C4-2B (cell line): ENCODE results near the gene MSI2.

Experiments used
- H3K27ac ChIP-seq: fragments of 450-650 bp; 2 replicates; pipeline ENCODE4 v1.5.1; 2017
- ZFX ChIP-seq: fragments of 450-650 bp; IDR thresholded peaks from 2 replicates; pipeline ENCODE4 v1.6.1; 2017
- TF ChIP-seq, protein P1 (sequence below): fragments of 450-650 bp; conservative IDR thresholded peaks from 2 replicates; pipeline ENCODE4 v1.5.1; 2017; ENCODE audit warnings: mild to moderate bottlenecking

MSI2 gene

DNA sequence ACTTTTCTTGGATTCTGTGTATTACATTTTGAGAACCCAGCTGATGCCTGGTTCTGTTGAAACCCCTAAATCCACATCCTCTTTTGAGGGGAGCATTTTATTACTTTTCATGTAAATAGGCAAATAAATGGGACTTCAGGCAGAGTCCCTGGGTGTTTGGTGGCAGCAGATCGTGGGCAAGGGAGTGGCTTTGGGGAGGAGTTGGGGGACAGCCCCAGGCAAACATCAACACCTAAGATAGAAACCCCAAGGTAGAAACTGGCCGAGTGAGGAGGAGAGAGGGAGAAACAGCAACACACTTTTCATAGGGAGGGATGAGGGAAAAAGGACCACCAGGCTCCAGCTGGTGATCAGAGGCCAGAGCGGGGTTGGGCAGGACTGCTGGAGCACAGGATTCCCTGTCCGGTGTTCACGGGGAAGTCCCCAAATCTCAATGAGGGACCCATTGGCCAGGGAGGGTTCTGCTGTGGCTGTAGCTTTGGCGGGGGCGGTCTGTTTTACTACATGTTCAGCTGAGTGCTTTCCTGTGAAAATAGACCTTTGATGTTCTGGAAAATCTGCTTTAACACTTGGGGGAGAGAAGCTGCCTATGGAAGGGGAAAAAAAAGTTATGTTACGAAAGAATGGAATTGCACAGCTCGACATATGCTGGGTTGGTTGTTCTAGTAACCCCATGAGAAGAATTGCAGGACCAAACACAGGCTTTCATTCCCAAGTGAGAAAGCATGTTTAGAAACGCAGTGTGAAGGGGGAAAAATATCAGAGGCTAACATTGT lies 46.6 kb downstream of the MSI2 start:
- H3K27ac ChIP-seq = no peak overlapping the region
- TF ChIP-seq, protein P1, sequence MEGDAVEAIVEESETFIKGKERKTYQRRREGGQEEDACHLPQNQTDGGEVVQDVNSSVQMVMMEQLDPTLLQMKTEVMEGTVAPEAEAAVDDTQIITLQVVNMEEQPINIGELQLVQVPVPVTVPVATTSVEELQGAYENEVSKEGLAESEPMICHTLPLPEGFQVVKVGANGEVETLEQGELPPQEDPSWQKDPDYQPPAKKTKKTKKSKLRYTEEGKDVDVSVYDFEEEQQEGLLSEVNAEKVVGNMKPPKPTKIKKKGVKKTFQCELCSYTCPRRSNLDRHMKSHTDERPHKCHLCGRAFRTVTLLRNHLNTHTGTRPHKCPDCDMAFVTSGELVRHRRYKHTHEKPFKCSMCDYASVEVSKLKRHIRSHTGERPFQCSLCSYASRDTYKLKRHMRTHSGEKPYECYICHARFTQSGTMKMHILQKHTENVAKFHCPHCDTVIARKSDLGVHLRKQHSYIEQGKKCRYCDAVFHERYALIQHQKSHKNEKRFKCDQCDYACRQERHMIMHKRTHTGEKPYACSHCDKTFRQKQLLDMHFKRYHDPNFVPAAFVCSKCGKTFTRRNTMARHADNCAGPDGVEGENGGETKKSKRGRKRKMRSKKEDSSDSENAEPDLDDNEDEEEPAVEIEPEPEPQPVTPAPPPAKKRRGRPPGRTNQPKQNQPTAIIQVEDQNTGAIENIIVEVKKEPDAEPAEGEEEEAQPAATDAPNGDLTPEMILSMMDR = no peak

DNA sequence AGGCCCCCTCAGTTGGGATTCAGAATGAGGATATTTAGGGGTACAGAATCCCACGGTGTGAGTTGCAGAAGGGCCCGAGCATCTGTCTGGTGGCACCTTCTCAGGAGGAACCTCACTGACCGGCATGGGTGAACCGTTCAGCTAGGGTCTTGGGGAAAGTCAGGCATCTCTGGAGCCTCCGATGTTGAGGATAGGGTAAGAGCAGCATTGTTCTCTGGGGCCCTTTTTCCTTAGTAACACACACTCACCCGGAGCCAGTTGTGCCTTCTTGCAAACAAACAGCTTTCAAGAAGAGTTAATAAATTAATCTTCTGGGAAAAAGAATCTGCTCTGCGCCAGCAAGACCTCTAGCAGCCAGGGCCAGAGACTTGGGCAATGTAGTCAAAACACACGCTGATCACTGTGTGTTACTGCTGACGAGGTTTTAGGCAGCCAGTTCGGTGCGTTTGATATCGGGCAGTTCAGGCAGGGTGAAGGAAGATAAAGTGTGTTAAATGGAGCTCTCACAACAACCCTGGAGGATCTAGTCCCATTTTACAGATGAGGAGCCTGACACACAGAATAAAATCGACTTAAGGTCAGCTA lies 48.9 kb downstream of the MSI2 start:
- H3K27ac ChIP-seq = no peak overlapping the region
- no peak for TF ChIP-seq ZFX
- TF ChIP-seq, protein P1 = no peak

DNA sequence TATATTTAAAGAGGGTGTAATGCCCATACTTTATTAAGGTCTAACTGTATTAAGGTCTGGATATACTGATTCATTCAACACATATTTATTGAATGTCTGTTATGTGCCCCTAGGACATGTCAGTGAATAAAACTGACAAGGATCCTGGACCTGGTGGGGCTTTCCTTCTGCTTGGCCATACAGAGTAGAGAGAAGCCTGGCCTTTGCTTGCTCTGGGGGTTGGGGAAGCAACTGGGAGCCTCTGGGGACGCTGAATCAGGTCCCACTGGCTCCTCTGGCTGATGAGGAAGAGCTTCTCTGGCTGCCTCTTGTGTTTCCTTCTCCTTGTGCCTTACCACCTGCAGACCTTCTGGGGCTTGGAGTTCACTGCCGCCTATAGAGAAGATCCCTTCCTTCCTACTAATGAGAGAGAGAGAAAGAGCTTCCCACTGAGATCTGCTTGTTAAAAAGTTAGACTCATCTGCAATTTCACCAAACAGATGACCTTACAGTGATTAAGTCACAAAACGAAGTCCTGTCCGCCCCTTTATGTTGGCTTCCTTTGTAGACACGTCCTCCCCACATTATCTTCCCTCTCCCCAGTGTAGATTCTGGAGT lies 49.7 kb downstream of the MSI2 start:
- H3K27ac ChIP-seq = no peak overlapping the region
- no peak for TF ChIP-seq ZFX
- TF ChIP-seq, protein P1 = no peak

DNA sequence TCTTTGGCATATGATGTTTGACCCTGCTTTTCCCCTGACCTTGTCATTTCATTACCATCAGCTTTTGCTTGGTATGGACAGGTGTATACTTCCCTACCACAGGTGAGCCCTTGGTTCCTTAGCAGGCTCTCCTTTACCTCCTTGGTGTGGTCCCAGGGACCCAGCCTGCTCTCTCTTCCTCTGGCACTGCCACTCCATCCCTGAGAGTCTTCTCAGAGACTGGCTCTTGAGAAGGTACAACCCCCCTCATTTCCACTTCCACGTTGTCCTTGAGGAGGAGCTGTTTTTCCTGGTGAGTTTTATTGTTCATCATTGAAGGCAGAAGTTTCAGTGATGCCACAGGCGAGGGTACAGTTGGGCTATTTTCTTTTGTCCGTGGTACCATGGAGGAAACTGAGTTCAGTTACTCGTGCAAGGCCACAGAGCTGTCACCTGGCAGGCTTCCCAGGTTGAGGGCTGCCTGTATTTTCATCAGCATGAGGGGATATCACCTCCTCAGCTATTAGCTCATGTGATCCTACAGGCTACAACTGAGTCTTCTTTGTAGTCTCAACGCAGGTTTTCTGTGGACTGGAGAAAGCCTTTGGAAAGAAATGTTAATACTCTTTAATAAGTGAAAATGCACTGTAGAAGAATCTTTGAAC lies 52.3 kb downstream of the MSI2 start:
- H3K27ac ChIP-seq = no peak overlapping the region

DNA sequence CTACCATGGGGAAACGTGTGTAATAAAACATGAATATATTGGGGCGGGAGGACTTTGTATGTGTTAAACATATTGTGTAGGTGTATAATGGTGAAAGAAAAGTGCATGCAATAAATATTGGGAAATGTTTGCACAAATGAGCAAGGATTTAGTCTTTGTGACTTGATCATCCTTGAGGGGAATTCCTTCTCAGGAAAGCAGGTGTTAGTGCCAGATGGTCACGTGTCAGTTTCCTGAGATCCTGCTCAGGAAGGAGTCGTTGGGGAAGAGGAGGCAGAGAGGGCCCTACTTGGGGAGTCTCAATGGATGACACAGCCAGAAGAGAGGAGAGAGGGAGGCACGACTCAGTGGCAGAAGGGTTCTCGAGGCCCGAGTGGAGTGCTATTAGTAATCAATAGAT lies 53.2 kb downstream of the MSI2 start:
- H3K27ac ChIP-seq = no peak overlapping the region
- TF ChIP-seq ZFX = no peak
- TF ChIP-seq, protein P1 = no peak

More for the DNA sequence above, 52.3 kb downstream of the MSI2 start:
- TF ChIP-seq, protein P1 = no peak
- no peak for TF ChIP-seq ZFX

DNA sequence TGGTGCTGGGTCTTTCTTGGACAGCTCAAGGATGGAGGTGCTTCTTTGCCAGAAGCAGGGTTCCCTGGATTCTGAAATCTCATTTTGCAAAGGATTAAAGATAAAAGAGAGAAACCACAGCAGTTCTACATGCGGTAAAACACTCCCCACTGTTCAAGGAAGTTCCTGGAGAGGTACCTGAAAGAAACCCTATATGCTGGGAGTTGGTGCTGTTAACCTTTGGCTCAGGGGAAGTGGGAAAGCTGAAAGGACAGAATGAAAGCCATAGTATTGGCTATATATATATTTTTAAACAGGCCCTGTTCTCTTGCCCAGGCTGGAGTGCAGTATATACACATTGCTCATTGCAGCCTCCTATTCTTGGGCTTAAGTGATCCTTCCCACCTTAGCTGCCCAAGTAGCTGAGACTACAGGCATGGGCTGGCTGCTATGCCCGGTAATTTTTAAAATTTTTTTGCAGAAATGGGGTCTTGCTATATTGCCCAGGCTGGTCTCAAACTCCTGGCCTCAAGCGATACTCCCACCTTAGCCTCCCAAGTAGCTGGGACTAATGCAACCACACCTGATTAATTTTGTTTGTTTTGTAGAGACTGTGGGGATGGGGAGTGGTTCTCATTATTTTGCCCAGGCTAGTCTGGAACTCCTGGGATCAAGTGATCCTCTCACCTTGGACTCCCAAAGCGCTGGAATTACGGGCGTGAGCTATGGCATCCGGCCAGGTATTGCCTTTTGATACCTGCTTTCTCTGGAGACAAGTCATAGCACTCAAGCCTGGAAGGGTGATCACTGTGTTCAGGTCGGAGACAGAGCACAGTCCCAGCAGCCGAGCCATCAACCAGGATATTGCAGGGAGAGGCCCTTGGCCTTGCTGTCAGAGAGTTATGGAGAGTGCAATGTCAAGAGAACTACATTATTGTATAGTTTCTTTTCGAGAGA lies 55.2 kb downstream of the MSI2 start:
- H3K27ac ChIP-seq = no peak overlapping the region
- no peak for TF ChIP-seq ZFX
- TF ChIP-seq, protein P1 = no peak
